HEK293 (cell line): ENCODE data around the gene EIF1AD.
"Not testable (repeated sequence)": the region's sequence is repeated elsewhere in the genome, so short reads cannot be mapped to it uniquely, and the experiment has no call there.

ENCODE experiments used
- CTCF ChIA-PET: fragments of 350-600 bp; formaldehyde crosslinking; extraction: SDS; loops from one replicate; lab custom pipeline; 2021; ENCODE audit warnings: antibody characterized with exemption; lab: Yijun Ruan, JAX
- POLR2A ChIA-PET: fragments of 300-600 bp; formaldehyde crosslinking; extraction: SDS; loops from one replicate; lab custom pipeline; 2020; ENCODE audit warnings: antibody characterized with exemption, inconsistent platforms; lab: Yijun Ruan, JAX
- H3K27ac ChIP-seq: fragments of 200-500 bp; sonication (Bioruptor generic); 2 replicates; pipeline ENCODE4 v1.5.1; 2014; ENCODE audit warnings: low read depth, low read length, control low read depth, inconsistent platforms; ENCODE audit errors: extremely low read depth
- H3K36me3 ChIP-seq, 2 experiments: fragments of 200-500 bp in 1 of 2; sonication (Bioruptor generic) in 1 of 2; 1 replicate in 1 of 2; 2 replicates in 1 of 2; pipeline ENCODE4 v1.5.1; 2014 to 2017; ENCODE audit warnings: inconsistent platforms in 2 of 2, low read length in 2 of 2; ENCODE audit not compliant: control insufficient read depth in 2 of 2, insufficient read depth in 1 of 2
- H3K4me1 ChIP-seq: fragments of 200-500 bp; sonication (Bioruptor generic); 2 replicates; pipeline ENCODE4 v1.5.1; 2014; ENCODE audit warnings: mild to moderate bottlenecking, low read length, inconsistent platforms; ENCODE audit not compliant: control insufficient read depth, insufficient read depth
- H3K4me3 ChIP-seq: 2 replicates; pipeline ENCODE4 v1.5.1; 2011; ENCODE audit warnings: low read depth, mild to moderate bottlenecking, control low read depth, low read length, moderate library complexity
- H3K9me3 ChIP-seq: fragments of 200-500 bp; sonication (Bioruptor generic); 2 replicates; pipeline ENCODE4 v1.5.1; 2014; ENCODE audit warnings: low read depth, low read length, inconsistent platforms; ENCODE audit not compliant: control insufficient read depth, insufficient read depth
- ATF2 ChIP-seq: fragments of 450-650 bp; formaldehyde crosslinking; IDR thresholded peaks from 2 replicates; pipeline ENCODE4 v1.5.1; 2016; ENCODE audit warnings: missing biosample characterization, missing genetic modification characterization, low read depth
- HIC1 ChIP-seq: fragments of 450-650 bp; formaldehyde crosslinking; IDR thresholded peaks from 2 replicates; pipeline ENCODE4 v1.5.1; 2016; ENCODE audit warnings: missing biosample characterization, missing genetic modification characterization
- KLF17 ChIP-seq: fragments of 450-650 bp; formaldehyde crosslinking; IDR thresholded peaks from 2 replicates; pipeline ENCODE4 v1.5.1; 2016; ENCODE audit warnings: missing biosample characterization, missing genetic modification characterization
- RBAK ChIP-seq: fragments of 450-650 bp; formaldehyde crosslinking; IDR thresholded peaks from 2 replicates; pipeline ENCODE4 v1.5.1; 2016; ENCODE audit warnings: missing biosample characterization, missing genetic modification characterization
- ZBTB20 ChIP-seq: fragments of 450-650 bp; formaldehyde crosslinking; IDR thresholded peaks from 2 replicates; pipeline ENCODE4 v1.5.1; 2016; ENCODE audit warnings: missing biosample characterization, missing genetic modification characterization
- ZNF121 ChIP-seq: fragments of 450-650 bp; formaldehyde crosslinking; IDR thresholded peaks from 2 replicates; pipeline ENCODE4 v1.5.1; 2016; ENCODE audit warnings: missing biosample characterization, missing genetic modification characterization
- ZNF133 ChIP-seq: fragments of 450-650 bp; formaldehyde crosslinking; IDR thresholded peaks from 2 replicates; pipeline ENCODE4 v1.5.1; 2016; ENCODE audit warnings: missing biosample characterization, missing genetic modification characterization
- ZNF146 ChIP-seq: fragments of 450-650 bp; formaldehyde crosslinking; IDR thresholded peaks from 2 replicates; pipeline ENCODE4 v1.5.1; 2016; ENCODE audit warnings: missing biosample characterization, missing genetic modification characterization
- ZNF157 ChIP-seq: fragments of 450-650 bp; formaldehyde crosslinking; IDR thresholded peaks from 2 replicates; pipeline ENCODE4 v1.5.1; 2016; ENCODE audit warnings: missing biosample characterization, missing genetic modification characterization
- ZNF169 ChIP-seq: fragments of 450-650 bp; formaldehyde crosslinking; IDR thresholded peaks from 2 replicates; pipeline ENCODE4 v1.5.1; 2016; ENCODE audit warnings: missing biosample characterization, missing genetic modification characterization
- ZNF175 ChIP-seq: fragments of 450-650 bp; formaldehyde crosslinking; IDR thresholded peaks from 2 replicates; pipeline ENCODE4 v1.5.1; 2016; ENCODE audit warnings: missing biosample characterization, missing genetic modification characterization
- ZNF211 ChIP-seq: fragments of 450-650 bp; formaldehyde crosslinking; IDR thresholded peaks from 2 replicates; pipeline ENCODE4 v1.5.1; 2016; ENCODE audit warnings: low read depth, missing biosample characterization, missing genetic modification characterization
- ZNF248 ChIP-seq: fragments of 450-650 bp; formaldehyde crosslinking; IDR thresholded peaks from 2 replicates; pipeline ENCODE4 v1.5.1; 2017; ENCODE audit warnings: missing biosample characterization, missing genetic modification characterization
- ZNF274 ChIP-seq, 2 experiments: fragments of 200-500 bp in 1 of 2; fragments of 450-650 bp in 1 of 2; sonication (Bioruptor generic) in 1 of 2; formaldehyde crosslinking in 1 of 2; IDR thresholded peaks; 2 replicates each; pipeline versions ENCODE4 v1.5.1 to v1.6.1; 2014 to 2016; ENCODE audit warnings: borderline replicate concordance in 1 of 2, inconsistent platforms in 1 of 2, low read length in 1 of 2, missing biosample characterization in 1 of 2, missing genetic modification characterization in 1 of 2
- ZNF366 ChIP-seq: fragments of 450-650 bp; formaldehyde crosslinking; conservative IDR thresholded peaks from 2 replicates; pipeline ENCODE4 v1.5.1; 2016; ENCODE audit warnings: missing biosample characterization, missing genetic modification characterization
- ZNF488 ChIP-seq: fragments of 450-650 bp; formaldehyde crosslinking; IDR thresholded peaks from 2 replicates; pipeline ENCODE4 v1.5.1; 2016; ENCODE audit warnings: missing biosample characterization, missing genetic modification characterization
- ZNF621 ChIP-seq: fragments of 450-650 bp; formaldehyde crosslinking; IDR thresholded peaks from 2 replicates; pipeline ENCODE4 v1.5.1; 2017; ENCODE audit warnings: missing biosample characterization, missing genetic modification characterization
- ZNF776 ChIP-seq: fragments of 450-650 bp; formaldehyde crosslinking; IDR thresholded peaks from 2 replicates; pipeline ENCODE4 v1.5.0; 2017; ENCODE audit warnings: missing biosample characterization, missing genetic modification characterization, borderline replicate concordance
- ZSCAN4 ChIP-seq: fragments of 450-650 bp; formaldehyde crosslinking; IDR thresholded peaks from 2 replicates; pipeline ENCODE4 v1.5.1; 2017; ENCODE audit warnings: missing biosample characterization, missing genetic modification characterization

EIF1AD gene

GRCh38 chr11:66032957-66033735 is 31.2 kb upstream of the EIF1AD start:
- H3K36me3 ChIP-seq: no peaks in the 10 kb centered on the region
- ChIA-PET POLR2A (no interaction called here), CTCF (interaction anchor here (4.7 kb wide), 1 partner anchor 12 kb away, joined by 37 read pairs; no protein-coding TSS in a partner anchor)

GRCh38 chr11:66026017-66026529 is 24.1 kb upstream of the EIF1AD start, which contains the start of gene CATSPER1:
Gene CATSPER1 (minus strand): TSS chr11:66026479. CDS start chr11:66026379, 100 bp downstream.
- no peaks in the 10 kb centered on the region for H3K36me3 ChIP-seq
- CTCF ChIA-PET: interaction anchor here (0.5 to 3.0 kb wide), 7 partner anchors 16 to 138 kb away, joined by 3 to 14 read pairs (median 3); partner anchors contain the start of gene FIBP
- H3K4me1 ChIP-seq: no peaks in the 10 kb centered on the region
- H3K4me3 ChIP-seq: no peak within 1 kb of the TSS
- POLR2A ChIA-PET: no interaction called here
- H3K9me3 ChIP-seq: no peaks in the 10 kb centered on the region
- H3K27ac ChIP-seq: no peak within 1 kb of the TSS
- TF ChIP-seq ZNF175: no peak
- no peak for TF ChIP-seq ZNF366
- TF ChIP-seq ZNF621 (tag by site-specific recombination): no peak
- no peak for TF ChIP-seq ZNF776 (tag by site-specific recombination)
- no peak for TF ChIP-seq ZSCAN4 (tag by site-specific recombination)
- no peak for TF ChIP-seq ATF2
- TF ChIP-seq ZBTB20 (tag by site-specific recombination): no peak
- TF ChIP-seq KLF17: no peak

More at GRCh38 chr11:66032957-66033735, 31.2 kb upstream of the EIF1AD start:
- no peaks in the 10 kb centered on the region for H3K4me1 ChIP-seq
- H3K27ac ChIP-seq: no peak overlapping the region
- no peak for TF ChIP-seq HIC1 (tag by site-specific recombination)
- no peak for TF ChIP-seq ZNF146 (tag by site-specific recombination)
- no peak for TF ChIP-seq ZNF488 (tag by site-specific recombination)
- no peak for TF ChIP-seq ZNF169 (tag by site-specific recombination)
- TF ChIP-seq ZNF274 (IDR thresholded peaks at IDR 0.05; ENCODE audit: low read length): no peak
- no peak for TF ChIP-seq ZNF274 (tag by site-specific recombination; IDR thresholded peaks at IDR 0.05; ENCODE audit: borderline replicate concordance)
- no peak for TF ChIP-seq ATF2
- TF ChIP-seq RBAK (tag by site-specific recombination): no peak
- no peak for TF ChIP-seq ZNF211 (tag by site-specific recombination)
- no peak for TF ChIP-seq ZNF133 (tag by site-specific recombination)
- no peak for TF ChIP-seq ZNF157 (tag by site-specific recombination)
- TF ChIP-seq ZNF121 (tag by site-specific recombination): no peak
- TF ChIP-seq ZNF248 (tag by site-specific recombination): no peak
- no peaks in the 10 kb centered on the region for H3K9me3 ChIP-seq
- no peak overlapping the region for H3K4me3 ChIP-seq

GRCh38 chr11:66023186-66023440 is 21.2 kb upstream of the EIF1AD start:
- H3K4me1 ChIP-seq, H3K36me3 ChIP-seq, H3K27ac ChIP-seq, H3K4me3 ChIP-seq, POLR2A ChIA-PET, H3K9me3 ChIP-seq: not testable (repeated sequence)
- CTCF ChIA-PET: interaction anchor here (0.6 to 3.7 kb wide), 24 partner anchors 8 to 380 kb away, joined by 3 to 49 read pairs (median 6); partner anchors contain the start of genes BANF1, CST6, EIF1AD and FIBP
